Mucosa of descending colon (tissue), 3 donors: ENCODE data around the gene RAB11FIP5. TPM values are rescaled to one million over a fixed set of nuclear protein-coding genes. Genes with fewer than 3 reads are reported as not detected.

ENCODE experiments used
- ATAC-seq: fragments of 200-7000 bp; cut with Tn5 transposase; one replicate; pipeline ENCODE4 v1.9.1; 2020; ENCODE audit warnings: mild to moderate bottlenecking, moderate library complexity
- DNase-seq, 3 donors: peaks; one replicate each; pipeline ENCODE4 v3.0.0-alpha.2; 2020
- H3K36me3 ChIP-seq: fragments of 200-600 bp; one replicate; pipeline ENCODE4 v1.8.0; 2021; ENCODE audit warnings: low read depth, mild to moderate bottlenecking
- H3K4me1 ChIP-seq: fragments of 200-600 bp; one replicate; pipeline ENCODE4 v1.8.0; 2021; ENCODE audit warnings: low read depth, mild to moderate bottlenecking
- H3K4me3 ChIP-seq: fragments of 200-600 bp; one replicate; pipeline ENCODE4 v1.8.0; 2021; ENCODE audit warnings: mild to moderate bottlenecking
- H3K9me3 ChIP-seq: fragments of 200-600 bp; one replicate; pipeline ENCODE4 v1.8.0; 2021; ENCODE audit warnings: mild to moderate bottlenecking
- CTCF ChIP-seq: fragments of 200-600 bp; IDR thresholded peaks from one replicate; pipeline ENCODE4 v1.8.0; 2022; ENCODE audit warnings: antibody characterized with exemption, mild to moderate bottlenecking
- intact Hi-C, 2 donors: fragments of 100-400 bp; cut with DNase I in 1 of 2; cut with micrococcal nuclease in 1 of 2; formaldehyde crosslinking; loops; one replicate each; pipeline versions ENCODE4 v1.11.0 to v1.11.1; 2022; cut with DNase I, micrococcal nuclease
- total RNA-seq, 3 donors: library from RNA; stranded (reverse); fragmentation: NEBNext Ultra II Directional in 2 of 3; extraction: Animal tissue kit (Norgen Biotek cat#: 25700) in 2 of 3; gene quantifications; one replicate each; pipeline versions ENCODE4 v1.2.1 to v1.2.4, GENCODE V29; 2021 to 2023
- donor health status: DM: no; HTN: no; CAD: no; lungs with moderate emphysema.
- donor health status: DM: no; HTN: no; CAD: no.
- donor health status: DM: no; HTN: yes; CAD: no.

Gene RAB11FIP5
- total RNA-seq, 3 donors from 2014 or later, result 17.8 to 27.9 (median 18.3) TPM

- peak; percentile 84 for ATAC-seq
- no peak for TF ChIP-seq CTCF
- no peak for DNase-seq
- H3K4me1 ChIP-seq, result peaks cover 9% of the 10 kb centered on the region
- intact Hi-C loops, result no loop called here
- no peaks in the 10 kb centered on the region for H3K36me3 ChIP-seq
- no peaks in the 10 kb centered on the region for H3K9me3 ChIP-seq
- H3K4me3 ChIP-seq, result no peak overlapping the region
These were observed 48.6 kb downstream of the RAB11FIP5 start for GRCh38 chr2:73063909-73064875.

GRCh38 chr2:73063472-73063871, 49.3 kb downstream of the RAB11FIP5 start:
- ATAC-seq (no peak), DNase-seq (no peak)
- TF ChIP-seq CTCF, result no peak
- H3K36me3 ChIP-seq, result no peaks in the 10 kb centered on the region
- peaks cover 9% of the 10 kb centered on the region for H3K4me1 ChIP-seq
- intact Hi-C loops, result no loop called here
- H3K4me3 ChIP-seq, result no peak overlapping the region
- no peaks in the 10 kb centered on the region for H3K9me3 ChIP-seq

GRCh38 chr2:73059106-73059505, 53.6 kb downstream of the RAB11FIP5 start:
- Histone ChIP-seq H3K4me3 (no peak overlapping the region), H3K4me1 (peaks cover 5% of the 10 kb centered on the region), H3K9me3 (peaks cover 9% of the 10 kb centered on the region), H3K36me3 (no peaks in the 10 kb centered on the region)
- intact Hi-C loops, result no loop called here
- DNase-seq (no peak), ATAC-seq (no peak)
- TF ChIP-seq CTCF, result no peak

- ATAC-seq, result no peak
- Histone ChIP-seq H3K36me3 (no peaks in the 10 kb centered on the region), H3K4me3 (no peak overlapping the region), H3K9me3 (peaks cover 9% of the 10 kb centered on the region), H3K4me1 (no peaks in the 10 kb centered on the region)
- DNase-seq, result no peak
- intact Hi-C loops, result no loop called here
- no peak for TF ChIP-seq CTCF
These were observed 57.8 kb downstream of the RAB11FIP5 start for GRCh38 chr2:73054980-73055379.

- DNase-seq, result no peak
- H3K9me3 ChIP-seq, result peaks cover 9% of the 10 kb centered on the region
- ATAC-seq, result no peak
- TF ChIP-seq CTCF, result no peak
- H3K4me3 ChIP-seq, result no peak overlapping the region
- intact Hi-C loops, result no loop called here
- no peaks in the 10 kb centered on the region for H3K4me1 ChIP-seq
- H3K36me3 ChIP-seq, result no peaks in the 10 kb centered on the region
These were observed 59.2 kb downstream of the RAB11FIP5 start for GRCh38 chr2:73053316-73054114.
